ENCODE data around the gene MBTD1.

- TF ChIP-seq NR3C1 (IDR thresholded peaks at IDR 0.05) (no peak), HDAC2 (IDR thresholded peaks at IDR 0.05) (no peak), HOXB13 (CRISPR knock-in tag; IDR thresholded peaks at IDR 0.05; ENCODE audit: low read depth) (no peak), PHF8 (IDR thresholded peaks at IDR 0.05; ENCODE audit: borderline replicate concordance, low read depth) (peak; percentile 30; the same call in 1 of the 2 replicates), USF2 (IDR thresholded peaks at IDR 0.05) (no peak), JUNB (IDR thresholded peaks at IDR 0.05) (no peak), POLR2A (IDR thresholded peaks at IDR 0.05; ENCODE audit: low read length) (no peak; the same call in none of the 2 replicates), POLR2AphosphoS2 (conservative IDR thresholded peaks at IDR 0.05; ENCODE audit: low read length) (peak; percentile 38; the same call in 1 of the 2 replicates), FOSL2 (IDR thresholded peaks at IDR 0.05) (no peak), FOSL2 (CRISPR knock-in tag; IDR thresholded peaks at IDR 0.05) (no peak), MAFK (IDR thresholded peaks at IDR 0.05; ENCODE audit: partially characterized antibody) (no peak), CTCF (IDR thresholded peaks at IDR 0.05) (no peak), CBX8 (IDR thresholded peaks at IDR 0.05) (no peak), HOXB5 (CRISPR knock-in tag; IDR thresholded peaks at IDR 0.05) (0 out of 2 replicates have a peak, but pooled peaks have one; percentile 48), GATA3 (IDR thresholded peaks at IDR 0.05; ENCODE audit: borderline replicate concordance) (no peak)
Measured at GRCh38 chr17:51165680-51166197, 94.1 kb downstream of the MBTD1 start.
